IPS-20b (cell line): ENCODE results near the gene VSIG10L2.

Source experiments
- H3K27ac ChIP-seq: one replicate; pipeline ENCODE4 v1.5.1; 2013; ENCODE audit warnings: low read length
- H3K27me3 ChIP-seq: 2 replicates; pipeline ENCODE4 v1.6.1; 2013; ENCODE audit warnings: mild to moderate bottlenecking, low read length, inconsistent platforms; ENCODE audit not compliant: insufficient read depth
- H3K36me3 ChIP-seq: 2 replicates; pipeline ENCODE4 v1.6.1; 2013; ENCODE audit warnings: low read depth, mild to moderate bottlenecking, inconsistent platforms, low read length, moderate library complexity; ENCODE audit not compliant: insufficient read depth
- H3K4me1 ChIP-seq: 2 replicates; pipeline ENCODE4 v1.6.1; 2013; ENCODE audit warnings: mild to moderate bottlenecking, control low read depth, inconsistent platforms, low read length, moderate library complexity; ENCODE audit not compliant: insufficient read depth
- H3K4me3 ChIP-seq: 2 replicates; pipeline ENCODE4 v1.5.1; 2013; ENCODE audit warnings: mild to moderate bottlenecking, low read length, inconsistent platforms
- H3K9ac ChIP-seq: 2 replicates; pipeline ENCODE4 v1.6.1; 2013; ENCODE audit warnings: low read depth, mild to moderate bottlenecking, inconsistent platforms, low read length, moderate library complexity
- H3K9me3 ChIP-seq: 2 replicates; pipeline ENCODE4 v1.6.1; 2013; ENCODE audit warnings: mild to moderate bottlenecking, low read depth, low read length, inconsistent platforms; ENCODE audit not compliant: insufficient read depth

VSIG10L2 gene

DNA sequence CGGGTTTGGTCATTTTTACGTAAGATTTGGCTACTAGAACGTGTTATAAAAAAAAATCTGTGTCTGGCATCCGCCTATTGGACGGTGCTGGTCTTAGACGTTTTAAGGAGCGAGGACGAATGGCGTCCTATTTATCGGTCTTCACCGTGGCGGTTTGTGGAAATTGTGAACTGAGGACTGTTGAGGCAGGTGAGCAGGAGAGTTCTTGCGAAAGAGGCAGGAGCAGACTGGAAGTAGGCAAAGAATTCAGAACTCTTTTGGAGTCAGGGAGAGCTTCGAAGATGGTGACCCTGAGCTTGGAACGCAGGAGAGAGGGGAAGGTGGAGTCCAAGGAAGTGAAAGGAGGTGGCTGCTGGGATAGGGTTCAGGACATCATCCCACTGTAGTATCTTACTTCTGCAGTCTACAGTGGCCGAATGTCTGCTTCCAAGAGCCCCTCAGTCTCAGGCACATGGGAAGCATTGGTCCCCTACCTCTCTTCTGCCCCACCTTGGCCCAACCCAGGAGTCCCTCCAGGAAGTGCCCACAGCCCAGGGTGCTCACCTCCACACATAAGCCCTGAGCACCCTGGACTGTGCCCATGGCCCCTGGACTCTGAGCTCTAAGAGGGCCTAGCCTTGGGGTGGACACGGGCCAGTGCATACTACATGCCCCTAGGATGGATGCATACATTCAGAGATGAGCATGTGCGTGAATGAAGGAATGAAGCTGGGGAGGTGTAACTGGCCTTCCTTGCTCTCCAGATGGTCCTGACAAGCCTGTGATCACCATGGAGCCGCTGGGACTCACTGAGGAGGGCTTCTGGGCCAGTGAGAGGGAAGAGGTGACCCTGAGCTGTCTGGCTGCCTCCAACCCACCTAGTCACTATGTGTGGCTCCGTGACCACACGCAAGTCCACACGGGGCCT, 3.7 kb downstream of the VSIG10L2 start:
- no peaks in the 10 kb centered on the region for H3K4me1 ChIP-seq
- no peak overlapping the region for H3K4me3 ChIP-seq
- no peaks in the 10 kb centered on the region for H3K36me3 ChIP-seq
- no peaks in the 10 kb centered on the region for H3K9me3 ChIP-seq
- no peak overlapping the region for H3K9ac ChIP-seq
- no peak overlapping the region for H3K27ac ChIP-seq
- no peaks in the 10 kb centered on the region for H3K27me3 ChIP-seq

DNA sequence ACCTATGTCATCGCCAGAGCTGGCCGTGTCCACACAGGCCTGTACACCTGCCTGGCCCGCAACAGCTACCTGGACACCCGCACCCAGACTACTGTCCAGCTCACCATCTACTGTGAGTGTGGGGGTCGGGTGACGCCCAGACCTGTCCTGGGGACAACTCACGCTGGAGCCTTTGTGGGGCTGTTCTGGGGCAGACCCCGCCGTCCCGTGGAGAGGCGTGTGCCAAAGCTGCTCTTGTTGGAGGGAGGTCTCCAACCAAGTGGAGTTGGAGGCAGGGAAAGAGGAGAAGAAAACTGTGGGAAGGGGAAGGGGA, 4.3 kb downstream of the VSIG10L2 start:
- Histone ChIP-seq H3K36me3 (no peaks in the 10 kb centered on the region), H3K4me3 (no peak overlapping the region), H3K27ac (no peak overlapping the region), H3K27me3 (no peaks in the 10 kb centered on the region), H3K9ac (no peak overlapping the region), H3K9me3 (no peaks in the 10 kb centered on the region), H3K4me1 (no peaks in the 10 kb centered on the region)

DNA sequence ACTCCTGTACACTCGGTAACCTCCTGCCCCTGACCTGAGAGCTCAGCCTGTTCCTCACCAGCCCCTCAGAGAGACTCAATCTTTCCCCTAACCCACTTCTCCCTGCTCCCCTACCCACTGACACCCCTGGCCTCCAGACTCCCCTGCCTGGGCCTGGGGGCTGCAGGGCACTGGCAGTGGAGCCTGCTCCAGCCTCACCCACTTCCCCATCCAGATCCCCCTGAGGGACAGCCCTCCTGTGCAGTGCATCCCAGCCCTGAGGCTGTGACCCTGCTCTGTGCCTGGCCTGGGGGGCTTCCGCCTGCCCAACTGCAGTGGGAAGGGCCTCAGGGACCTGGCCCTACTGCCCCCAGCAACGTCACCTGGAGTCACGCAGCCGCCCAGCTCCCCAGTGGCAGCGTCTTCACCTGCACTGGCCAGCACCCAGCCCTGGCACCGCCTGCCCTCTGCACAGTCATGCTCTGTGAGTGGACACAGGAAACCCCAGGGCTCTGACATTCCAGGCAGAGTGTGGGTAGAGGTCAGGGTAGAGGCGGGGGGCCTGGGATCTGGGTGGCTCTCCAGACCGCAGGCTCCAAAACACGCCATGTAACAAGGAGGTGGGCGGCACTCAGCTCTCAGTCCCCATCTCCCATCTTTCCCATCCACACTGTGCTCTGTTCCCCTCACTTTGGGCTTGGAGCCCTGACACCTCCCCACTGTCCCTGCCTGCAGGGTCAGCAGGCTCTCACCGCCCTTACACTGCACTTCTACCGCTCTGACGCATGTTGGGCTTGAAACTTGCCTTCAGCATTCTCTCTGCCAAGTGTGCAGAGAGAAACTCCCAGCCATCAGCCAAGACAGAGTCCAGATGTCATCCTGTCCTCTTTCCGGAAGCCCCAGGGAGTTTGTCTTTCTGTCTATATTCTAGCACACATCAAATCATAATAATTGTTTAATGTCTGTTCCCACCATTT, 5.1 kb downstream of the VSIG10L2 start:
- Histone ChIP-seq H3K4me3 (no peak overlapping the region), H3K9ac (no peak overlapping the region), H3K27me3 (no peaks in the 10 kb centered on the region)

DNA sequence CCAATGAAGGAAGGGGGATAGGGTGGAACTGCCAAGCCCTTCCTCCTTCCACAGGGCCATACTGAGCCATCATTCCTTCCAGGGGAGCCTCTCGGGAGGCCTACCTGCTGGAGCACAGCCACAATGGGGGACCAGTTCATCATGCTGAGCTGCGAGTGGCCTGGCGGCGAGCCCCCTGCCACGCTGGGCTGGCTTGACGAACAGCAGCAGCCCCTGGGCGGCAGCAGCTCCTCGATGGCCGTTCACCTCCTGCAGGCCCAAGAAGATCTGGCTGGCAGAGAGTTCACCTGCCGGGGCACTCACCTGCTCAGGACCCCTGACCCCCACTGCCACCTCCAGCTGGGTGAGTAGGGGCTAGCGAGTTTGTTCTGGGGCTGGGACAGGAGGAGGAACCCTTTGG, 5.9 kb downstream of the VSIG10L2 start:
- no peak overlapping the region for H3K4me3 ChIP-seq
- no peaks in the 10 kb centered on the region for H3K9me3 ChIP-seq
- no peak overlapping the region for H3K27ac ChIP-seq
- peaks cover 12% of the 10 kb centered on the region; the same call in 1 of the 2 replicates for H3K36me3 ChIP-seq
- H3K9ac ChIP-seq: no peak overlapping the region
- H3K27me3 ChIP-seq: no peaks in the 10 kb centered on the region
- no peaks in the 10 kb centered on the region for H3K4me1 ChIP-seq

More for the DNA sequence above, 5.1 kb downstream of the VSIG10L2 start:
- H3K27ac ChIP-seq: no peak overlapping the region
- H3K36me3 ChIP-seq: peaks cover 6% of the 10 kb centered on the region; the same call in 1 of the 2 replicates
- no peaks in the 10 kb centered on the region for H3K4me1 ChIP-seq
- no peaks in the 10 kb centered on the region for H3K9me3 ChIP-seq

DNA sequence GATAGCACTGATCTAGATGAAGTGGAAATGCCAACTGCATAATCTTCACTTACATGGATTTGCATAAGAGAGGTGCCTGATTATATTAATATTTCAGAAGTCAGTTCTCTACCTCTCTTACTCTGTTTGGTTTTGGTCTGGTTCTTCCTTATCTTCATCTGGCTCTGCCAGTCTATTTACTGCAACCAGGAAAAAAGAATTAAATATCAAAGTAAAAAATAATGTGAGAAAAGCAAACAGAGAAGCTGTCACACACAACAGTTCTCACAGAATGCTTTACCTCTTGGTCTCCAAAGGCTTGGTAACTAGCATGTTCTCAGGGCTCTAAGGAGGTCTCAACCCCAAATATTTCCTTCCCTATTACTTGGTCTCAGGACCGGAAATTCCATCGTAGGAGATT, 6.7 kb downstream of the VSIG10L2 start:
- Histone ChIP-seq H3K27me3 (no peaks in the 10 kb centered on the region), H3K36me3 (peaks cover 12% of the 10 kb centered on the region; the same call in 1 of the 2 replicates), H3K9me3 (no peaks in the 10 kb centered on the region), H3K4me3 (no peak overlapping the region), H3K9ac (no peak overlapping the region), H3K4me1 (no peaks in the 10 kb centered on the region), H3K27ac (no peak overlapping the region)

DNA sequence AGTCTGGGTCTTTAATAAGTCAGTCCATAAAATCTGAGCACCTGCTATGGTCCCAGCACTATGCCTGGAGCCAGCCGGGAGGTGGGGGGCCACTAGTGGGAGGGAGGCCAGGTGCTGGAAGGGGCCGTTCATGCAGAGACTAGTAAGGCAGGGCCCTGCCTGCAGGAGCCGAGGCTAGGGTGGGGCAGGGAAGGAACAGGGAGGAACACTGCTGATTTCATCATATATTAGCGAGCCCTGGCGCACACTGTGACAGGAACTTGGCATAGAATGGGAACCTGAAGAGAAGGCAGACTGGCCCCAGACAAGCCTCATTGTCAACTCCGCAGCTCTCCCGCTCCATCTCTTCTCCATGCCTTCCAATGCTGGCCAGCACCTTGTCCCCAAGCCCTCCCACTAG, 7.1 kb downstream of the VSIG10L2 start:
- Histone ChIP-seq H3K27me3 (no peaks in the 10 kb centered on the region), H3K9me3 (no peaks in the 10 kb centered on the region), H3K4me3 (no peak overlapping the region), H3K36me3 (peaks cover 12% of the 10 kb centered on the region; the same call in 1 of the 2 replicates), H3K27ac (no peak overlapping the region), H3K9ac (no peak overlapping the region), H3K4me1 (no peaks in the 10 kb centered on the region)

DNA sequence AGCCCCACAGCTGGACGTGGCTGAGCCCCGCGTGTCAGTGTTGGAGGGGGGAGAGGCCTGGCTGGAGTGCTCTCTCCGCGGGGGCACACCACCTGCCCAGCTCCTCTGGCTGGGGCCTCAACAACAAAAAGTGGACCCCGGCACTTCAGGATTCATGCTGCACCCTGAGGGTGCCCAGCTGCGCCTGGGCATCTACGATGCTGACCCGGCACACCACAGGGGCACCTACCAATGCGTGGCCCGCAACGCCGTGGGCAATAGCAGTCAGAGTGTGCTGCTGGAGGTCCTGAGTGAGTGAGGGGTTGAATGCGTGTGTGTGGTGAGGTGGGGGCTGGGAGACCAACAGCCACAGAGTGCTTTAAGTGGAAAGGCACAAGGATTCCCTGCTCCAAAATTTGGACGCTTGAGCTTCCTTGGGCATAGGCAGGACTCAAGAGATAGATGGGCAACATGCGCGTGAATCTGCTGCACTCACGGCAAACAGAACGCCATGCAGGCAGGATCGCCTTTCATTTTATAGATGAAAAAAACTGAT, 7.6 kb downstream of the VSIG10L2 start:
- no peaks in the 10 kb centered on the region for H3K9me3 ChIP-seq
- H3K36me3 ChIP-seq: peaks cover 12% of the 10 kb centered on the region; the same call in 1 of the 2 replicates
- no peak overlapping the region for H3K9ac ChIP-seq
- H3K27ac ChIP-seq: no peak overlapping the region
- no peaks in the 10 kb centered on the region for H3K4me1 ChIP-seq
- H3K27me3 ChIP-seq: no peaks in the 10 kb centered on the region
- no peak overlapping the region for H3K4me3 ChIP-seq

DNA sequence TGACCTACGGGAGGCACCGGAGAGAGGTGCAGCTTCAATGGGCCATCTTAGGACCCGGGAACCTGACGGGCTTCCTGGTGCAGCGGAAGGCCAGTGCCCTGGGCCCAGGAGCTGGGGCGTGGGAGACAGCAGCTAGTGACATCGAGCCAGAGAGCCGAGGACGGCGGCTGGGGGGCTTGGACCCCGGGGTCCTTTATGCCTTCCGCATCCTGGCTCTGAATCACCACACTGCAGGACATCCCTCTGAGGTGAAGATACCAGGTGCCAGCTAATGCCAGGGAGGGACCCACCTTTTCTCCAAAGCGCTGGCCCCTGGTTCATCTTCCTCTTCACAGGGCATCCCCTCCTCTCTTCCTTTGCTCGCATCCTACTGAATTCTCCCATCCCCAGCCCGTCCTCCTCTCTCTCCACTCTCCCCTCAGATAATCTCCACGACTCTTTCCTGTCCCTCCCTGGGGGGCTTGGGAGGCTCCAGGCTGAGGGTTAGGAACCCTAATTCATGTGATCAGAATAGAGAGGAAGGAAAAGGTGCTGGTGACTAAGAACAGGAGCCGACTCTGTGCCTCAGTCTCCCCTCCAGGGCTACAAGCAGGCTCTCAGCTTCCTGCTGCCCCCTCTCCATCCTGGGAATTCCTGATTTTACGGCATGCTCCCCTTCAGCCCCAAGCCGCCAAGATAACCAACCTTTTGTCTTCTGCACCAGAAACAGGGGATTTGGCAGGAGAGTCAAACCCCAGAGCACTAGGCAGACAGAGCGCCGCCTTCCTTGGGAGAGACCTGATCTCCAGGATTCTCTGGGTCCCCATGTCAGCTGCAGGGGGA, 8.5 kb downstream of the VSIG10L2 start:
- Histone ChIP-seq H3K27ac (no peak overlapping the region), H3K27me3 (no peaks in the 10 kb centered on the region), H3K4me3 (no peak overlapping the region), H3K9ac (no peak overlapping the region), H3K9me3 (no peaks in the 10 kb centered on the region), H3K4me1 (no peaks in the 10 kb centered on the region), H3K36me3 (peaks cover 20% of the 10 kb centered on the region)

DNA sequence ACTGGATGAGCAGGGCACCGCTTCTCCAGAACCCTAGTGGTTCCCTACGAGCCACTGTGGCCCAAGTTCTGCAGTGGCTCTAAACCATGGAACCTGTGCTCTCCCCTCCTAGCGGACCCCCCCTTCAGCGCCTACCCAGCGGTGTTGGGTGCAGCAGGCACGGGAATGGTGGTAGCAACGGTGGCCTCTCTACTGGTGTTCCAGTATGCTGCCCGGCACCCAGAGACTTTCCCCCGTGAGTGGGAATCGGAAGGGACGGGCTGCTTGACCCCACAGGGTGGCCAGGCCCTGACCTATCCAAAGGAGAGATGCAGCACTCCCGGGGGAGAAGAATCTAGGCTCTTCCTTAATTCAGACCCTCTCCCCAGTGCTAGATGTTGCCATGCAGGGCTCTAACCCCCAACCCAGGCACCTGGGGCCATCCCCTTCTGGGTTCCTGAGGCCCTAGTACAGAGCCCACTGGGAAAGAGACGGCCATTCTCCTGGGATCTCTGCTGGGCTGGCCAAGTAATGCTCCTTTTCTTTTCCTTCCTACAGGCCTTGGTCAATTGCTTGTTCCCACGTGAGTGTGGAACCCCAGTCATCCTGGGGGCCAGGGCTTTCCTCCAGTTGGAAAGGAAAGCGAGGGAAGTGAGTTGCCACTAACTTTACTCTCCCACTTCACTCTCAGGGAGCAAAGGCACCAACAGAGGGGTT, 9.2 kb downstream of the VSIG10L2 start:
- no peak overlapping the region for H3K4me3 ChIP-seq
- no peak overlapping the region for H3K27ac ChIP-seq
- H3K9me3 ChIP-seq: no peaks in the 10 kb centered on the region
- peaks cover 27% of the 10 kb centered on the region for H3K36me3 ChIP-seq
- no peaks in the 10 kb centered on the region for H3K27me3 ChIP-seq
- H3K4me1 ChIP-seq: no peaks in the 10 kb centered on the region
- no peak overlapping the region for H3K9ac ChIP-seq

DNA sequence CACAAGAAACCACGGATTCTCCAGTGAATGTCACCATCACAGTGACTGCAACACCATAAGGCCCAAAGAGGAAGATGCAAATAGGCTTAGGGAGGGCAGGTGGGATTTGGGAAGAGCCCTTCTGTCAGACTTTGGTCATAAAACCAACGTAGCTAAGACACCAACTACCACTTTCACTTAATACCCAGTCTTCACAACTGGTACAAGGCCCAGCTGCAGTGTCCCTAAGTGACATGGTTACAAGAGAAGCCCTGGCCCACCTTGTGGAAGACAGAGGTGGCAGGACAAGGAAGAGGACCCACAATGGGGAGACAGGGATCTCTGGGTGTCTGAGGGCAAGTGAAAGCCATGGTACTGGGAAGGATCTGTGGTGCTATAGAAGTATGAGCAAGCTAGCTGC, 10.0 kb downstream of the VSIG10L2 start:
- H3K36me3 ChIP-seq: peaks cover 32% of the 10 kb centered on the region
- H3K4me1 ChIP-seq: no peaks in the 10 kb centered on the region
- no peaks in the 10 kb centered on the region for H3K9me3 ChIP-seq
- H3K4me3 ChIP-seq: no peak overlapping the region
- H3K9ac ChIP-seq: no peak overlapping the region
- H3K27ac ChIP-seq: no peak overlapping the region
- no peaks in the 10 kb centered on the region for H3K27me3 ChIP-seq
